GM18505 (cell line): ENCODE measurements around the gene CIRBP.
A peak's percentile ranks its signal among the peaks of the same experiment; 100 is the strongest.

Experiments
- ATAC-seq: cut with Tn5 transposase; IDR thresholded peaks from one replicate; pipeline ENCODE4 v1.9.1; 2021; ENCODE audit not compliant: unreplicated experiment
- POLR2A ChIP-seq: IDR thresholded peaks from 4 replicates; pipeline ENCODE4 v1.6.1; 2011; ENCODE audit warnings: borderline replicate concordance; ENCODE audit not compliant: insufficient read depth, insufficient read length; ENCODE audit errors: extremely low read depth

CIRBP gene

GRCh38 chr19:1252221-1252820 lies 16.8 kb upstream of the CIRBP start:
- ATAC-seq = no peak
- TF ChIP-seq POLR2A = no peak

- no peak for TF ChIP-seq POLR2A
- no peak for ATAC-seq
Observed at GRCh38 chr19:1252821-1253513, 16.2 kb upstream of the CIRBP start.

- TF ChIP-seq POLR2A = no peak
- ATAC-seq = no peak
Observed at GRCh38 chr19:1253514-1254080, 15.5 kb upstream of the CIRBP start.

GRCh38 chr19:1254081-1254527 lies 15.0 kb upstream of the CIRBP start:
- no peak for TF ChIP-seq POLR2A
- ATAC-seq = no peak

GRCh38 chr19:1254530-1255185 lies 14.5 kb upstream of the CIRBP start:
- ATAC-seq = no peak
- TF ChIP-seq POLR2A = no peak

GRCh38 chr19:1255186-1256161 lies 13.7 kb upstream of the CIRBP start:
- ATAC-seq = no peak
- peak; percentile 23 for TF ChIP-seq POLR2A

- no peak for TF ChIP-seq POLR2A
Observed at GRCh38 chr19:1256646-1257474, 12.3 kb upstream of the CIRBP start.

GRCh38 chr19:1257475-1258162 lies 11.5 kb upstream of the CIRBP start:
- no peak for TF ChIP-seq POLR2A
- no peak for ATAC-seq

More at GRCh38 chr19:1256646-1257474, 12.3 kb upstream of the CIRBP start:
- ATAC-seq = no peak

- TF ChIP-seq POLR2A = no peak
- ATAC-seq = no peak
Observed at GRCh38 chr19:1258163-1258492, 11.0 kb upstream of the CIRBP start.

- TF ChIP-seq POLR2A = no peak
- no peak for ATAC-seq
Observed at GRCh38 chr19:1258707-1259205, 10.4 kb upstream of the CIRBP start.

- peak; percentile 25 for ATAC-seq
- peak; percentile 85 for TF ChIP-seq POLR2A
Observed at GRCh38 chr19:1259206-1259875, 9.8 kb upstream of the CIRBP start.
